Adipose tissue (tissue), 3 donors: ENCODE data around the gene MTA3. TPM values are rescaled to one million over a fixed set of nuclear protein-coding genes. Genes with fewer than 3 reads are reported as not detected.

Experiments
- H3K27ac ChIP-seq: one replicate; pipeline ENCODE4 v1.5.1; 2013; ENCODE audit warnings: low read depth, low read length
- WGBS, 3 donors: extraction: QIAGEN DNeasy Blood & Tissue Kit; methylation state at CpG; one replicate each; pipeline ENCODE4 v1.1.7; 2013; 5-methylcytosine and 5-hydroxymethylcytosine counted together
- polyA plus RNA-seq, 3 donors: library from polyadenylated mRNA; stranded (reverse); fragments of 200-250 nt; gene quantifications; one replicate each; pipeline ENCODE4 v1.2.3, GENCODE V29; 2013
- donor health status: healthy with polysubstance abuse.
- donor health status: Bipolar disorder and iron deficiency.
- donor health status: healthy.

The MTA3 gene
- polyA plus RNA-seq, 3 donors: 17.2 to 28.3 (median 20.0) TPM

DNA sequence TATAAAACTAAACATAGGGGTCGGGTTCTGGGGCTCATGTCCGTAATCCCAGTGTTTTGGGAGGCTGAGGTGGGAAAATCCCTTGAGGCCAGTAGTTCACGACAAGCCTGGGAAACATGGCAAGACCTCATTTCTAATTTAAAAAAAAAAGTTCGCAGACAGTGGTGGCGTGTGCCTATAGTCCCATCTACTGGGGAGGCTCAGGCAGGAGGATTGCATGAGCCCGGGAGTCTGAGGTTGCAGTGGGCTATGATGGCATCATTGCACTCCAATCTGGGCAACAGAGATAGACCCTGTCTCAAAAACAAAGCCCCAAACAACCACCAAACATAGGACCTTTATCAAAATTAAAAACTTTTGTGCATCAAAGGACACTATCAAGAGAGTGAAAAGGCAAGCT is 233.7 kb downstream of the MTA3 start:
- no peak overlapping the region for H3K27ac ChIP-seq
- 91 to 94% (median 93%) methylated on average over 6 of the region's 6 CpGs for WGBS, 3 donors

- 39 to 76% (median 40%) methylated on average over 3 of the region's 3 CpGs for WGBS, 3 donors
- no peak overlapping the region for H3K27ac ChIP-seq
These were observed 235.9 kb downstream of the MTA3 start for GRCh38 chr2:42804338-42804737.

DNA sequence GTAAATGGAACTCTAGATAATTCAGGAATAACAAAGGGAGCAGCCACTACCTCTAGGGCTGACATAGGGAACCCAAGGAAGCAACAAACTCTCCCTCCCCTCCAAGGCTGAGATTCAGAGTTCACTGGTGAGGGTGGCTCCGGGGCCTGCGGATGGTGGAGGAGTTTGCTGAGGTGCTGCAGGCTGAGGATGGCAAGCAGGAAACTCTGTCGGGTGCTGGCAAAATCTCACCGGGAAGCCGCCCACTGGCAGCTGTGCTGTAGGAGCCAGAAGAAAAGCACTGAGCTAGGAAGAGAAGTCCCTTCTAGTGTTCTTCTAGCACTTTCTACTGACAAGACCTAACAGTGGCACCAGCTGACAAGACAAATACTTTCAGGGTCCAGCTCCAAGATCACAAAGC is 236.5 kb downstream of the MTA3 start:
- no peak overlapping the region for H3K27ac ChIP-seq
- 76 to 78% (median 76%) methylated on average over 5 of the region's 5 CpGs for WGBS, 3 donors

Other genes with a start within 250 kb of the MTA3 start
- 100 to 1,000 TPM in 1 of 3 donors, 10 to 100 TPM in 2; 72.0 to 137 (median 99.4) TPM for gene COX7A2L, start 207.4 kb upstream of the MTA3 start, polyA plus RNA-seq
- under 1 TPM in 2 of 3 donors, not detected in 1; 0.04 to 0.05 TPM for gene KCNG3, start 74.7 kb upstream of the MTA3 start, polyA plus RNA-seq
- 1 to 10 TPM in 1 of 3 donors, under 1 TPM in 2; 0.34 to 1.5 (median 0.55) TPM for gene OXER1, start 195.5 kb downstream of the MTA3 start, polyA plus RNA-seq
- 10 to 100 TPM in 2 of 3 donors, 1 to 10 TPM in 1; 4.2 to 12.5 (median 10.9) TPM for gene HAAO, start 224.0 kb downstream of the MTA3 start, polyA plus RNA-seq